K562 (cell line): ENCODE results near the gene IL2RG. TPM values are rescaled to one million over a fixed set of nuclear protein-coding genes. Genes with fewer than 3 reads are reported as not detected.

Source experiments
- AFF4 ChIP-seq: sonication (generic); formaldehyde crosslinking; IDR thresholded peaks from 2 replicates; pipeline ENCODE4 v1.8.0; 2023; ENCODE audit warnings: mild to moderate bottlenecking, missing genetic modification reagents
- CREB5 ChIP-seq: fragments of 250-450 bp; sonication (Bioruptor Pico); IDR thresholded peaks from 2 replicates; pipeline ENCODE4 v1.5.0; 2020; ENCODE audit warnings: mild to moderate bottlenecking
- ETV1 ChIP-seq: fragments of 450-650 bp; conservative IDR thresholded peaks from 2 replicates; pipeline ENCODE4 v1.6.1; 2016; ENCODE audit warnings: missing genetic modification characterization, control low read depth, low read depth, missing compliant biosample characterization
- GTF2F1 ChIP-seq: IDR thresholded peaks from 2 replicates; pipeline ENCODE4 v1.6.1; 2011; ENCODE audit warnings: low read depth, low read length, improper control_type of control experiment
- HDGF ChIP-seq: fragments of 450-650 bp; IDR thresholded peaks from 2 replicates; pipeline ENCODE4 v1.6.1; 2016
- NFYB ChIP-seq: IDR thresholded peaks from 2 replicates; pipeline ENCODE4 v1.6.1; 2011; ENCODE audit warnings: mild to moderate bottlenecking, moderate library complexity; ENCODE audit not compliant: insufficient read length; ENCODE audit errors: extremely low read depth
- NR2C1 ChIP-seq, 2 experiments: fragments of 450-650 bp; IDR thresholded peaks; 2 replicates each; pipeline ENCODE4 v1.6.1; 2017; ENCODE audit warnings: mild to moderate bottlenecking in 2 of 2, antibody characterized with exemption in 1 of 2, inconsistent platforms in 1 of 2, missing compliant biosample characterization in 1 of 2, missing genetic modification characterization in 1 of 2
- SP1 ChIP-seq: sonication (generic); formaldehyde crosslinking; IDR thresholded peaks from 2 replicates; pipeline ENCODE4 v1.8.1; 2022; ENCODE audit warnings: mild to moderate bottlenecking, missing genetic modification reagents
- STAG1 ChIP-seq: sonication (generic); formaldehyde crosslinking; IDR thresholded peaks from 2 replicates; pipeline ENCODE4 v1.5.0; 2020; ENCODE audit warnings: missing genetic modification reagents, borderline replicate concordance
- ZC3H8 ChIP-seq: fragments of 450-650 bp; IDR thresholded peaks from 2 replicates; pipeline ENCODE4 v1.6.1; 2017
- ZNF140 ChIP-seq: fragments of 250-450 bp; sonication (Bioruptor Pico); IDR thresholded peaks from 2 replicates; pipeline ENCODE4 v1.8.0; 2021; ENCODE audit warnings: moderate library complexity, mild to moderate bottlenecking, inconsistent platforms
- ZSCAN29 ChIP-seq: fragments of 450-650 bp; IDR thresholded peaks from 2 replicates; pipeline ENCODE4 v1.6.1; 2017
- polyA plus RNA-seq, 8 experiments: library from polyadenylated mRNA; depleted of rRNA in 4 of 8; stranded (reverse) in 5 of 8; unstranded in 3 of 8; fragments of >200 nt; fragmentation: Nextera tagmentation in 2 of 8; fragmentation: Illumina TruSeq in 1 of 8; extraction: Ambion mirVana in 2 of 8; extraction: Trizol in 1 of 8; gene quantifications; 2 replicates each; pipeline versions ENCODE4 v1.2.1 to v1.2.3, GENCODE V29; 2011 to 2014; ENCODE audit warnings: inconsistent platforms in 1 of 8, missing spikeins in 1 of 8
- total RNA-seq, 7 experiments: library from RNA; depleted of rRNA in 6 of 7; stranded (reverse); fragments of >200 nt in 6 of 7; fragmentation: Illumina TruSeq in 2 of 7; extraction: Trizol in 2 of 7; gene quantifications; 2 replicates each; pipeline versions ENCODE4 v1.2.1 to v1.2.3, GENCODE V29; 2011 to 2021; ENCODE audit warnings: low replicate concordance in 1 of 7
- TF ChIP-seq, protein P1 (sequence below): sonication (generic); formaldehyde crosslinking; IDR thresholded peaks from 2 replicates; pipeline ENCODE4 v1.8.0; 2022; ENCODE audit warnings: mild to moderate bottlenecking, low read depth, missing genetic modification reagents
- TF ChIP-seq, protein P2 (sequence below): fragments of 450-650 bp; IDR thresholded peaks from 2 replicates; pipeline ENCODE4 v1.6.1; 2016; ENCODE audit warnings: low read depth

Gene IL2RG
- total and polyA plus RNA-seq, 9 of the 15 experiments (the other 6 are each of a cell fraction or from before 2014, with no cell fraction given), result 5.5 to 55.4 (median 19.7) TPM

DNA sequence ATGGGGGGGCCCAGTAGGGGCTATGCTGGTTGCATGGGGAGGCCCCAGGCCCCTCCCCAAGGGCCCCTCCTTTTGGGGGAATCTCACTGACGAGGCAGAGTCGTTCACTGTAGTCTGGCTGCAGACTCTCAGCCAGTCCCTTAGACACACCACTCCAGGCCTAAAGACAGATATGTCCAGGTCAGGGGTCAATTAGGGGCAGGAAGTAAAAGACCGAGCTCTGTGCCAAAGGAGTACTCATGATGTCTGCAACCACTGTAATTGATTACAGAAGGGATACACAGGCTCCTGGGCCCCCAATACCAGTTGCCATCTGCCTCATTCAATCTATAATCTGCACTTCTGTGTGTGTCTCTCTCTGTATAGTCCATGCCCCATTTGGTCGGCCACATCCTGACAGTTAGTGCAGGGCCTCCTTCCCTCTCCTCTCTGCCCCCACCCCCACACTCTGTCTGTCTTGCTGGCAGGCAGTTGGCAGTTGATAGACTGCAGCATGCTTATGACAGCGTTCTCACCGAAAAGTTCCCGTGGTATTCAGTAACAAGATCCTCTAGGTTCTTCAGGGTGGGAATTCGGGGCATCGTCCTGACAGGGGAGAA lies 3.5 kb downstream of the IL2RG start (continued):
- TF ChIP-seq AFF4 (CRISPR knock-in tag) (no peak), HDGF (no peak), CREB5 (CRISPR knock-in tag) (no peak), SP1 (no peak), GTF2F1 (no peak), ETV1 (tag) (peak; percentile 39; the same call in 1 of the 2 replicates), ZSCAN29 (no peak), ZNF140 (CRISPR knock-in tag) (no peak), STAG1 (CRISPR knock-in tag) (no peak), ZC3H8 (no peak), NR2C1 (IDR thresholded peaks at IDR 0.05) (peak; percentile 84), NR2C1 (tag; IDR thresholded peaks at IDR 0.05) (peak; percentile 83), NFYB (no peak)
- TF ChIP-seq, protein P1, sequence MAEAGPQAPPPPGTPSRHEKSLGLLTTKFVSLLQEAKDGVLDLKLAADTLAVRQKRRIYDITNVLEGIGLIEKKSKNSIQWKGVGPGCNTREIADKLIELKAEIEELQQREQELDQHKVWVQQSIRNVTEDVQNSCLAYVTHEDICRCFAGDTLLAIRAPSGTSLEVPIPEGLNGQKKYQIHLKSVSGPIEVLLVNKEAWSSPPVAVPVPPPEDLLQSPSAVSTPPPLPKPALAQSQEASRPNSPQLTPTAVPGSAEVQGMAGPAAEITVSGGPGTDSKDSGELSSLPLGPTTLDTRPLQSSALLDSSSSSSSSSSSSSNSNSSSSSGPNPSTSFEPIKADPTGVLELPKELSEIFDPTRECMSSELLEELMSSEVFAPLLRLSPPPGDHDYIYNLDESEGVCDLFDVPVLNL (CRISPR knock-in tag), result no peak
- TF ChIP-seq, protein P2, sequence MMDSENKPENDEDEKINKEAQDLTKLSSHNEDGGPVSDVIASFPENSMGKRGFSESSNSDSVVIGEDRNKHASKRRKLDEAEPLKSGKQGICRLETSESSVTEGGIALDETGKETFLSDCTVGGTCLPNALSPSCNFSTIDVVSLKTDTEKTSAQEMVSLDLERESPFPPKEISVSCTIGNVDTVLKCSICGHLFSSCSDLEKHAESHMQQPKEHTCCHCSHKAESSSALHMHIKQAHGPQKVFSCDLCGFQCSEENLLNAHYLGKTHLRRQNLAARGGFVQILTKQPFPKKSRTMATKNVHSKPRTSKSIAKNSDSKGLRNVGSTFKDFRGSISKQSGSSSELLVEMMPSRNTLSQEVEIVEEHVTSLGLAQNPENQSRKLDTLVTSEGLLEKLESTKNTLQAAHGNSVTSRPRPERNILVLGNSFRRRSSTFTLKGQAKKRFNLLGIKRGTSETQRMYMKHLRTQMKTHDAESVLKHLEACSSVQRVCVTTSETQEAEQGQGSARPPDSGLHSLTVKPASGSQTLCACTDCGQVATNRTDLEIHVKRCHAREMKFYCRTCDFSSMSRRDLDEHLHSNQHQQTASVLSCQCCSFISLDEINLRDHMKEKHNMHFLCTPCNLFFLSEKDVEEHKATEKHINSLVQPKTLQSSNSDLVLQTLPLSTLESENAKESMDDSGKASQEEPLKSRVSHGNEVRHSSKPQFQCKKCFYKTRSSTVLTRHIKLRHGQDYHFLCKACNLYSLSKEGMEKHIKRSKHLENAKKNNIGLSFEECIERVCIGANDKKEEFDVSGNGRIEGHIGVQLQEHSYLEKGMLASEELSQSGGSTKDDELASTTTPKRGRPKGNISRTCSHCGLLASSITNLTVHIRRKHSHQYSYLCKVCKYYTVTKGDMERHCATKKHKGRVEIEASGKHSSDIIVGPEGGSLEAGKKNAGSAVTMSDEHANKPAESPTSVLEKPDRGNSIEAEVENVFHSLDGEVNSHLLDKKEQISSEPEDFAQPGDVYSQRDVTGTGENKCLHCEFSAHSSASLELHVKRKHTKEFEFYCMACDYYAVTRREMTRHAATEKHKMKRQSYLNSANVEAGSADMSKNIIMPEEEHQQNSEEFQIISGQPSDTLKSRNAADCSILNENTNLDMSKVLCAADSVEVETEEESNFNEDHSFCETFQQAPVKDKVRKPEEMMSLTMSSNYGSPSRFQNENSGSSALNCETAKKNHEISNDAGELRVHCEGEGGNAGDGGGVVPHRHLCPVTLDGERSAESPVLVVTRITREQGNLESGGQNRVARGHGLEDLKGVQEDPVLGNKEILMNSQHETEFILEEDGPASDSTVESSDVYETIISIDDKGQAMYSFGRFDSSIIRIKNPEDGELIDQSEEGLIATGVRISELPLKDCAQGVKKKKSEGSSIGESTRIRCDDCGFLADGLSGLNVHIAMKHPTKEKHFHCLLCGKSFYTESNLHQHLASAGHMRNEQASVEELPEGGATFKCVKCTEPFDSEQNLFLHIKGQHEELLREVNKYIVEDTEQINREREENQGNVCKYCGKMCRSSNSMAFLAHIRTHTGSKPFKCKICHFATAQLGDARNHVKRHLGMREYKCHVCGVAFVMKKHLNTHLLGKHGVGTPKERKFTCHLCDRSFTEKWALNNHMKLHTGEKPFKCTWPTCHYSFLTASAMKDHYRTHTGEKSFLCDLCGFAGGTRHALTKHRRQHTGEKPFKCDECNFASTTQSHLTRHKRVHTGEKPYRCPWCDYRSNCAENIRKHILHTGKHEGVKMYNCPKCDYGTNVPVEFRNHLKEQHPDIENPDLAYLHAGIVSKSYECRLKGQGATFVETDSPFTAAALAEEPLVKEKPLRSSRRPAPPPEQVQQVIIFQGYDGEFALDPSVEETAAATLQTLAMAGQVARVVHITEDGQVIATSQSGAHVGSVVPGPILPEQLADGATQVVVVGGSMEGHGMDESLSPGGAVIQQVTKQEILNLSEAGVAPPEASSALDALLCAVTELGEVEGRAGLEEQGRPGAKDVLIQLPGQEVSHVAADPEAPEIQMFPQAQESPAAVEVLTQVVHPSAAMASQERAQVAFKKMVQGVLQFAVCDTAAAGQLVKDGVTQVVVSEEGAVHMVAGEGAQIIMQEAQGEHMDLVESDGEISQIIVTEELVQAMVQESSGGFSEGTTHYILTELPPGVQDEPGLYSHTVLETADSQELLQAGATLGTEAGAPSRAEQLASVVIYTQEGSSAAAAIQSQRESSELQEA, result no peak
